GM18499 (cell line): ENCODE measurements around the gene ESRRA.

Source experiments
- ATAC-seq: cut with Tn5 transposase; IDR thresholded peaks from one replicate; pipeline ENCODE4 v1.9.1; 2021; ENCODE audit warnings: moderate number of reproducible peaks; ENCODE audit not compliant: insufficient read depth, unreplicated experiment

Gene ESRRA

GRCh38 chr11:64305075-64305690 lies at the start of gene ESRRA:
TSS of gene ESRRA (plus strand) at chr11:64305524. CDS start at chr11:64307180, 1,656 bp downstream.
- peak; percentile 60 for ATAC-seq

- ATAC-seq = no peak
Measured at GRCh38 chr11:64256300-64256699, 49.0 kb upstream of the ESRRA start.

GRCh38 chr11:64258356-64258755 lies 47.0 kb upstream of the ESRRA start:
- ATAC-seq = no peak

- ATAC-seq = no peak
Measured at GRCh38 chr11:64258946-64259532, 46.3 kb upstream of the ESRRA start.

GRCh38 chr11:64259533-64260067 lies 45.7 kb upstream of the ESRRA start:
- no peak for ATAC-seq

- ATAC-seq = no peak
Measured at GRCh38 chr11:64260147-64260708, 45.1 kb upstream of the ESRRA start.

- no peak for ATAC-seq
Measured at GRCh38 chr11:64261556-64262080, 43.7 kb upstream of the ESRRA start.

GRCh38 chr11:64262271-64263002 lies 42.9 kb upstream of the ESRRA start:
- no peak for ATAC-seq

- ATAC-seq = no peak
Measured at GRCh38 chr11:64263021-64263946, 42.0 kb upstream of the ESRRA start.

GRCh38 chr11:64263947-64264317 lies 41.4 kb upstream of the ESRRA start:
- ATAC-seq = no peak

- ATAC-seq = no peak
Measured at GRCh38 chr11:64264371-64264852, 40.9 kb upstream of the ESRRA start.

GRCh38 chr11:64265176-64266160 lies 39.9 kb upstream of the ESRRA start:
- ATAC-seq = no peak

- no peak for ATAC-seq
Measured at GRCh38 chr11:64266339-64266738, 39.0 kb upstream of the ESRRA start.

GRCh38 chr11:64267207-64267945 lies 37.9 kb upstream of the ESRRA start:
- ATAC-seq = no peak

- ATAC-seq = no peak
Measured at GRCh38 chr11:64268025-64268892, 37.1 kb upstream of the ESRRA start.

- ATAC-seq = no peak
Measured at GRCh38 chr11:64268893-64269539, 36.3 kb upstream of the ESRRA start.
